GM19035 (cell line): Measurements from ENCODE around the gene SVBP.
"Not testable (repeated sequence)": the region's sequence is repeated elsewhere in the genome, so short reads cannot be mapped to it uniquely, and the experiment has no call there.

ENCODE experiments used
- ATAC-seq: cut with Tn5 transposase; IDR thresholded peaks from one replicate; pipeline ENCODE4 v1.9.1; 2021; ENCODE audit not compliant: unreplicated experiment

Gene SVBP

DNA sequence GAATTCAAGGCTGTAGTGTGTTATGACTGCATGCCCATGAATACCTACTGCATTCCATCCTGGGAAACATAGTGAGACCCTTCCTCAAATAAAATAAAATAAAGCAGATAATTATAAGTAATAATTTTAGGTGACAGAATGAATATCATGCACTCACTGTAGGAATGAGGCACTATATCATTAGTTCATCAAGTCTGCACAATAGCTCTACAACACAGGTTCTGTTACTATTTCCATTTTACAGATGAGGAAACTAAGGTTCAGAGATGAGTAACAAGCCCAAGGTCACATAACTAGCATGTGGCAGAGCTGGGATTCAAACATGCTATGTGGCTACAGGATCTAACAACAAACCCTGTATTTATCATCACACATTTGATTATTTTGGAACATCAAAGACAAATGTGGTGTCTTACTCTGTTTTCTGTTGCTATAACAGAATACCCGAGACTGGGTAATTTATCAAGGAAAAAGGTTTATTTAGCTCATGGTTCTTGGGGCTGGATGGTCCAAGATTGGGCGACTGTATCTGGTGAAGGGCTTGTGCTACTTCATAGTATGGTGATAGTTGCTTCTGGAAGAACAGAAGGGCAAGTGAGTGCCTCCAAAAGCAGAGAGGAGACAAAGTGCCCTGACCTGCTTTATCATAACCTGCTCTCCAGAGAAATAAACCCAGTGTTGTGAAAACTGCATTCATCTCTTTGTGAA, 24.4 kb upstream of the SVBP start:
- no peak for ATAC-seq

DNA sequence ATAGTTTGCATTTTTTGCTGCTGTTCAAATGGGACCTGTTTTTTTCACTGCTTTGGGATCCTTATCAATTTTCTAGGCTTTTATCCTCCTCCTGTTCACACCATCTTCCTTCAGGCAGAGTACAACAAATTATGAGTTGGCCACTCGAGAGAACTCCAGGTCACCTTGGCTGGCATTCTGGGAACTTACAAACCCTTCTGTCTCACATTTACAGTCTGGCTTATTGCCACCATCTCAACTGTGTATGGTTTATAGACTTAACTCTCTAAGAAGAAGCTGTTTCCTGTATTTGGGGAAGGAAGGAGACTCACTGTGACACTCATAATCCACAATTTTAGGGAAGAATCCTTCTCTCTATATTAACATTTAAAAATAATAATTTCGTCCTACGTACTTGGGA, 23.8 kb upstream of the SVBP start:
- no peak for ATAC-seq

DNA sequence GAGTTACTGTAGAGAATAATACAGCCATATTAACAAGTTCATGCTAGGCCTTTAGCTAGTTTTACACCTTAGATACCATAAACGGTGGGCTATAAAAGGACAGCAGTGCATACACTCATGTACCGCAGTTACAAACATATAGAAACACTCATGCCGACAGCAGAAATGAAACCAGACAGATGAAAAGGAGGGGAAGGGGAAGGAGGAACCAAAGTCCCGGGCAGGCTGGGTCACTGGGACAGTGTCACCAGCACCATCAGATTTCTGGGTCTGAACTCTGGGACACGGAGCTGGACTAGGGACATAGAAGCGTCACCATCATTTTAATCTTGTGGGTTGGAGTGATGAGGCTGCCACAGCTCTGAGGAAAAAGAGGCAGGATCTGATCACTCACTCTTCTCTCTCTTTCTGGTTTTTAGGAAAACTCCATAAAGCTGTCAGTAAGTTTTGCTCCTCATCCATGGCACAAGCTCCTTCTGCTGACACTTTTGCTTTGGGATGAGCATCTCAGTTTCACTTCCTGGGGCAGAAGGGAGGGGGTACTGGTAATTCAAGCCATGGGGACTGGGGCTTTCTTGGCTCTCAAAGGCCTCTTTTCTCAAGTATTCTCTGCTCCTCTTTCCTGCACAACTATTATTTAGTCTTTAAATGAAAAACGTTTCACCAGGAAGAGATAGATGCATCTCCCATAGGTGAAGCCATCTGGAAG, 21.4 kb upstream of the SVBP start:
- no peak for ATAC-seq

DNA sequence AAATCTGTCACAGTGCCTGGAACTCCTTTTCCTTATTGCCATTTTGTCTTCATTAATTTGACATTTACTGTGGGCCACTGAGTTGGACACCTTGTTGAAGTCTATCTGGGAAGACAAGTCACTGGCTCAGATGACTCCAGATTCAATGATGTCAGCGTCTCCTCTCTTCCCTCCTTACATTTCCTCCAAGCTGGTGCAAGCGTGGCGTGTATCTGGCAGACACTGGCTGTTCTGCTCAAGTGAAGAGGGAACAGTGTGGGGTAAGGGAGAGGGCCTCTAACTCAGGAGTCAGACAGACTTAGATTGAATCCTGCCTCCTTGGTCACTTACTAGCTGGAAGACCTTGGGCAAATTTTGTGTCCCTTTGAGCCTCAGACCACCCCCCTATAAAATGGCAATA, 20.5 kb upstream of the SVBP start:
- no peak for ATAC-seq

DNA sequence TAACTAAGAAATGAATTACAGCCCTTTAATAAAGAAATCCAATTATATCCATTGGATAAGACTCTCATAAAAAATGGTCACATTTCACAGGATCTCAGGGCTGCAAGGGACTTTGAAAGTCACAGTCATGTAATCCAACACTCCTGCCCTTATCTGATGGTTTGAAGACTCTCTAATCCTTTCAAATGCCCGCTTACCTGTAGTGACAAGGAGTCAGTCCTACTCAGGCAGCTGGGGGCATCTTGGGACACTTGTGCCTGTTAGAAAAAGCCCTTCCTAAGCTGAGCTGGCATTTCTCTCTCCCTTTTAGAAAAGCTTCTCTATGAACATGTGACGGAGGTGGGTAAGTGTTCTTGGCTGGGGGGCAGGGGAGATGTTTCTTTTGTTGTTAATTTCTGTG, 18.2 kb upstream of the SVBP start:
- ATAC-seq, result no peak

DNA sequence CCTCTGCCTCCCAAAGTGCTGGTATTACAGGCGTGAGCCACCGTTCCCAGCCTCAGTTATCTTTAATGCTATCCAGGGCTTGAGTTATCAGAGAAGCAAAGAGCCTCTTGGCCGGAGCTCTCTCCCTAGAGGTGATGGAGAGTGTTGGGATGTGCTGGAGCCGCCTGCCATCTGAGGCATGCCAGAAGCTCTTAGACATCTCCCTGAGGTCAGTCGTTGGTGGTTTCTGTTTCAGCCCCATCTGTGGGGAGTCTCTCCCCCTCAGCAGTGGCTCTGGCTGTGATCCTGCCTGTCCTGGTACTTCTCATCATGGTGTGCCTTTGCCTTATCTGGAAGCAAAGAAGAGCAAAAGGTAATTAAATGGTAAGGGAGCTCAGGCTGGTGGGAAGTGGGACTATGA, 17.6 kb upstream of the SVBP start:
- ATAC-seq, result no peak

DNA sequence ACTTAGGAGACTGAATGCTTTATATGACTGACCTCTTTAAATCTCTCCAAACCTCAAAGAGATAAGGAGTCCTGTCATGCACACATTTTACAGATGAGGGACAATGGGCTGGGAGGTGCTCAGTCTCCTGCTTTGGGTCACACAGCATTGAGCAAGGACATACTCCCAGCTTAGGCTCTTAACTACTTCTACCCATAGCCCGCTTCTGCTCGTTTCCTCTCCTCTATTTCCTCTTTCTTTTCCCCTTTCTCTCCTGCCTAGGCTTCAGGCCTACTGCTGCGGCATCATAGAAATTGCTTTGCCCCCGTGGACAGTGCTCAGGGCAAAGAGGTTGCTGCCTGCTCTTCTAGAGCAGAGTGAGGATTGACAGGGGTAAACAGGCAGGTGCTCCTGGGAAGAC, 16.8 kb upstream of the SVBP start:
- ATAC-seq, result no peak

DNA sequence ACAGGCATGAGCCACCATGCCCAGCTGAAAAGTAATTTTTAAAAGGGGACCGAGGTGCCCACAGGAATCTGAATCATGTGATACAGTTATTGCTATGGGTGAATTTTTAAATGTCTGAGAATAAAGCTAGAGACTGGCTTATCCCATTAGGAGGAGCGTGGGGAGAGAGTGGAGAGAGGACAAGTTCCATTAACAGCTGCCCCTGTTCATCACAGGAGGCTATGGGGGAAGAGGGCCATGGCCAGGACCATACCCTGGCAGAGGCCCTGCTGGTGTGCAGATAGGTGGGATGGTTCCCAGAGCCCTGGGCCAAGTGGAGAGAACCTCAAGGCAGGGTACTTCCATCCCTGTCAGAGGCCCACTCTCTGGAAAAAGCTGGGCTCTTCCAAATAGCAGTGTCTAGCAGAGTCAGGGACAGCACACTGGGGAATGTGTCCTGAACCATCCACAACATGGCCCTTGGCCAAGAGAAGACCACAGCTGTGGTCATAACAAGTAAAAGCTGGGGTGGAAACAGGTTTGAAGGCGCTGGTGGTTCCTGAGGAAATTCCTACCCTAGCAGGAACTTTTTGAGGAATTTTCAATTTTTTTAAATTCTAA, 15.5 kb upstream of the SVBP start:
- no peak for ATAC-seq

DNA sequence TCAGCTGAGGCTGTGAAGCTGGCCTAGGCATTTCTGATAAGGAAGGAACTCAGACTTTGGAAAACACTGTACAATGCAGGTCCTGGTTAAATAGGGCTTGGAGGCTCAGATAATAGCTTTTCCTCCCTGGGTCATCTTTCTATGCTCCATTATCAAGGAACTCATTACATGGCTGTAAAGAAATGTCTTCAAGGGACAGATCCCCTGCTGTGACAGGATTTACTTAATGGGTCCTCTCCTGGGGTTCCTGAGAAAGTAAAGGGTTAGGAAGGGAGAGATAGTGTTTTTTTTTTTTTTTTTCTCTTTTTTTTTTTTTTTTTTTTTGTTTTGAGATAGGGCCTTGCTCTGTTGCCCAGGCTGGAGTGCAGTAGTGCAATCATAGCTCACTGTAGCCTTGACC, 14.1 kb upstream of the SVBP start:
- no peak for ATAC-seq

DNA sequence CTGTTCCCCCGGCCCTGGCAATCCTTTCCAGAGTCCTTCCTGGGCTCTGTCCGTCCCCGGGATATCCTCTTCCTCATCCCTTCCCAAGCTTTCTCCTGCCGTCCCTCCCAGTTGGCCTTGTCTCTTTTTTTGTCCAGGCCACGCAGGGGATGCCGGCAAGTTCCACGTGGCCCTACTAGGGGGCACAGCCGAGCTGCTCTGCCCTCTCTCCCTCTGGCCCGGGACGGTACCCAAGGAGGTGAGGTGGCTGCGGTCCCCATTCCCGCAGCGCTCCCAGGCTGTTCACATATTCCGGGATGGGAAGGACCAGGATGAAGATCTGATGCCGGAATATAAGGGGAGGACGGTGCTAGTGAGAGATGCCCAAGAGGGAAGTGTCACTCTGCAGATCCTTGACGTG, 13.4 kb upstream of the SVBP start:
- ATAC-seq, result no peak

DNA sequence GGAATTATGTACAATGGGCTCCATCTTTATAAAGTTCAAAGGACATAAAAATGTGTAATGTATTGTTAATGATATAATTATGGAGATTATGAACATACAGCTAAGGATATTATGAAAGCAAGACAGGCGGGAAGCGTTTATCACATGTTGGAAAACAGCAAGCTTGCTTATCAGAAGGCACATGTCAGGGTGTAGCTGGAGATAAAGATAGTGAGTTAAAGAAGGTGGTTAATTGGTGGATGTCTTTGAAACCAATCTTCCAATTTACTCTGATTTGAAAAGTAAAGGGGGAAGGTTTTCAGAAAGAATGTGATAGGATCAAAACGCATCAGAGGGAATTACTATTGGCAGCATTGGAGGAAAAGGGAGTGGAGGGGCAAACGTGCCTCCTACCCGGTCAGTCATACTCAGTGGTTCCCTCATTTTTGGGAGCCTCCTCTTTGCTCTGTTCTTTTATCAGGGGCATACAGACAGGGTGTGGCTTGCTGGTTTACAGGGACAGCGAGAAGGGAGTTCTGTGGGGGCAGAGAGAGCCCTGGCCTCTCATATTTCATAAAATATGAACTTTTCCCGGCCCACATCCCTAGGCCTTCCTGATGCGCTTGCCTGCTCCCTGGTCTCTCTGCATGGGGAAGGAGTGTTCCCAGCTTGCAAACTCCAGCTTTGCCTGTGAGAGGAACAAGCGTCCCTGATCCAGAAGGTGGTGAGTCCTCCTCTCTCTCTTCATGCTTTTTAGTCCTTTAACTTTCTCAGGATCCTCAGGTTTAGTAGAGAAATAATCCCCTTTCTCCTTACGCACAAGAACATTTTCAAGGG, 8.0 kb upstream of the SVBP start:
- ATAC-seq, result no peak

DNA sequence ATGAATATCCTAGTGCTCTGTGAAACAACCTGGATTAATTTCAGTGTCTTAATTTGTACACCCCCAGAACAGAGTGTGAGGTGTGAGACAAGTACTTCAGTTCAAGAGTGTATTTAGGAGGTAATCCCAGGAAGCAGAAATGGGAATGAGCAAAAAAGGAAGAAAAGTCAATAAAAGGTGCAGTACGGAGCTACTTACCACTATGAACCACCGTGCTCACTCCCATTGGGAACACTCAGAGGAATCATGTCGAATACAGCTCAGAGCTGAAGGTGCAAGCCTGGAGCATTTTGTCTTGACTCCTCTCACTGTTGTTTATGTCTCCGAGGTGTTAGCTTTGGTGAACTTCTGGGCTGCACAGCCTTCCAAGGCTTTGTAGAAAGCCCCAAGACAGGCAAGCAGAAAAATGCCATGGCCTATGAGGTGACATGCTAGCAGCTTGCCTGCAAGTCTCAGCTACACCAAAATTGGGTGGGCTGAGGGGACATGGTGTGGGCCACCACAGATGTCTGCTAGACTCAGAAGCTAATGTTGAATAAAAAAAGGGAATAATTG, 7.4 kb upstream of the SVBP start:
- ATAC-seq, result no peak

DNA sequence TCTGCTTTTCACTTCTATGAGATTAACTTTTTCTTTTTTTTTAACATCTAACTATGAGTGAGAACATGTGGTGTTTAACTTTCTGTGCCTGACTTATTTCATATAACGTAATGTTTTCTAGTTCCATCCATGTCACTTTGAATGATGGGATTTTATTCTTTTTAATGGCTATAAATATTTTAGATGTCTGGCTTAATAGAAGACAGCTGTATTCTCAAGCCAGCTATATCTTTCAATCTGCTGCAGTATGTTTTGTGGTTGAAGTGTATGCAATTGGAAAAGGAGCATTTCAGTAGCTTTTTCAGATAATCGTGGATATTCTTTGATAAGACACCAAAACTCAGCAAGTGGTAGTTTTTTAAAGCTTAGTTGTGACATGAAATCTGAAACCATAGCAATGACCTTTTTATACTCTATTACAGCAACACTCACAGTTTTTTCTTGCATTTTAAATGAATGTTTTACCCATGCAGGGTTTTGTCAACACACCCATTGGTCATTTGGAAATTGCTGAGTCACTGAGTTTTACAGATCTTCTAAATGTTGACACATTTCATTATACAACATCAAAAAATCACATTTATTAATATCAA, 5.7 kb upstream of the SVBP start:
- no peak for ATAC-seq

DNA sequence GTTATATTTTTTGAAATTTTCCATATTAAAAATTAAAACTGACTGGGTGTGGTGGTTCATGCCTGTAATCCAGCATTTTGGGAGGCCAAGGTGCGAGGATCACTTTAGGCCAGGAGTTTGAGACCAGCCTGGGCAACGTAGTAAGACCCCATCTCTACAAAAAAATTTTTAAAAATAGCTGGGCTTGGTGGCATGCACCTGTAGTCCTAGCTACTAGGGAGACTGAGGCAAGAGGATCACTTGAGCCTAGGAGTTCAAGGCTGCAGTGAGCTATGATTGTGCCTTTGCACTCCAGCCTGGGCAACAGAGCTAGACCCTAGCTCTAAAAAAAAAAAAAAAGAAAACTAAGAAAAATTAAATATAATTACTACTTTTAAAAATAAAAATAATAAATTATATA, 4.5 kb upstream of the SVBP start:
- no peak for ATAC-seq

DNA sequence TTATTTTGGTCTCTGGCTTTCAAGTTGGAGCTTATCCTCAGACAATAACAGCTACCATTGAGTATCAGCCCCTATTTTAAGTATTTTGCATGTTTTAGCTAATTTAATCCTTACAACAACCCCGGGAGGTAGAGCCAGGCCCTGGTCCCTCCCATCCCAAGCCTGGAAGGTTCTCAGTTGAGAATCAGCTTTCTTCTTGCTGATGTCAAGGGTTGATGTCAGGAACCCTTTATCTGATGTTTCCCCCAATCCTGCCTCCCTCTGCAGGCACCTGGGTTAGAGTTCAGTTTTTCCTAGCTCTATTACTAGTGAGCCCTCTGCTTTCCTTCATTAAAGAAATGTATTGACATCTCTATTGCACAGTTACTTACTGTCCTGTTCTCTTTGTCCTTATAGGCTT, 3.6 kb upstream of the SVBP start:
- ATAC-seq, result no peak

DNA sequence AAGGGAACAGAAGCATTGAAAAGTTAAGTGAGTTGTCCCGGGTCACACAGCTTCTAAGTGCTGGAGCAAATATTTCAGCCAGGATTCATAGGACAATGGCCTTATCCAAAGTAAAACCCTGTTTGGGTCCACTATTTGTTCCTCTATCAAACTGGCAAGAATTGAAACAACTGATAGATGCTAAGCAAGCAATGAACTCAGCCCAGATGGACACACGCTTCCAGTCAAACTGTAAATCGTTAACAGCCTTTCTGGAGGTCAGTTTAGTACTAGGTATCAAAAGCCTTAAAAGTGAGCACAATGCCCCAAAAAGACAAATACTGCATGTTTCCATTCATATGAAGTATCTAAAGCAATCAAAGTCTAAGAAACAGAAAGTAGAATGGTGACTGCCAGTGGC, 779 bp upstream of the SVBP start:
- ATAC-seq, result no peak

DNA sequence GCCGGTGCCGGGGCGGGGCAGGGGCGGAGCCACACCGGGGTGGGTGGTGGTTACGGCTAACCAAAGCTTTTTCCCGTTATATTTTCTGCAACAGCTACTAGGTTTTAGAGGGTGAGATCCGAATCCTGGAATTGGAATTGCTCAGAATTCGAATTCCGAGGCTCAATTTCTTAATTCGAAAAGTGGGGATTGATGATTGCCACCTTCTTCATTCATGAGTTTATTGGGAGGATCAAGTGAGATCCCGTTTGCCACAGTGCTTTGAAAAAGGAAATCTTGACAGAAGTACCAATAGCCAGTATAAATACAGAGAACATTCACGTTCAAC, 207 bp upstream of the SVBP start:
- no peak for ATAC-seq

DNA sequence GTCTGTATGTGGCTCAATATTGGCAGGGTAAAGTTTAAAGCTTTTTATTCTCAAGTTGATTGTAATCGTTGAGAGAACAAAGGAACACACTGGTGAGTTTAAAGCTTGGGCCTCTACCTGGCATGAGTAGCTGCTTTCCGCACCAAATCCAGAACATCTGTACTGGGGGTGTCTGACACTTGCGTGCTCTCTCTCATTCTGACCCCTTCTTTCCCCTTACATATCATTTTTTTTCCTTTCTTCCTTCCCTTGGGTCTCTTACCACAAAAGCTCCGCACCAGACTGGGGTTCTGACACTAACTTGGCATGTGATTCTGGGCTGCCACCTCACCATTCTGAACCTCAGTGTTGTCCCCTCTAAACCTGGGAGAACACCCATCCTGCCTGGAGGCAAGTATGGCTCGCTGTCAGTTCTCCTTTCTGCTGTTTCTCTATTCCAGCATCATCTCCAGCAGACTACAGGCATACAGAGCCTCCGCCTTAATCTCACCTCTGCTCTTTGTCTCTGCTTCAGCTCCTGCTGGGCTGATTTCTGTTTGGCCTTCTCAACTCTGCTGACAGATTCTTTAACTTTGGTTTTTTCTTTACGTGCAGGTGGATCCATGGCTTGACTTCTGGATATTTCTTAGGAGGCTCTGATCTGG, 1.1 kb downstream of the SVBP start:
- ATAC-seq, result no peak

DNA sequence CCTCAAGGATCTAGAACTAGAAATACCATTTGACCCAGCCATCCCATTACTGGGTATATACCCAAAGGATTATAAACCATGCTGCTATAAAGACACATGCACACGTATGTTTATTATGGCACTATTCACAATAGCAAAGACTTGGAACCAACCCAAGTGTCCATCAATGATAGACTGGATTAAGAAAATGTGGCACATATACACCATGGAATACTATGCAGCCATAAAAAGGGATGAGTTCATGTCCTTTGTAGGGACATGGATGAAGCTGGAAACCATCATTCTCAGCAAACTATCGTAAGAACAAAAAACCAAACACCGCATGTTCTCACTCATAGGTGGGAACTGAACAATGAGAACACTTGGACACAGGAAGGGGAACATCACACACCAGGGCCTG, 2.4 kb downstream of the SVBP start:
- ATAC-seq, result not testable (repeated sequence)

DNA sequence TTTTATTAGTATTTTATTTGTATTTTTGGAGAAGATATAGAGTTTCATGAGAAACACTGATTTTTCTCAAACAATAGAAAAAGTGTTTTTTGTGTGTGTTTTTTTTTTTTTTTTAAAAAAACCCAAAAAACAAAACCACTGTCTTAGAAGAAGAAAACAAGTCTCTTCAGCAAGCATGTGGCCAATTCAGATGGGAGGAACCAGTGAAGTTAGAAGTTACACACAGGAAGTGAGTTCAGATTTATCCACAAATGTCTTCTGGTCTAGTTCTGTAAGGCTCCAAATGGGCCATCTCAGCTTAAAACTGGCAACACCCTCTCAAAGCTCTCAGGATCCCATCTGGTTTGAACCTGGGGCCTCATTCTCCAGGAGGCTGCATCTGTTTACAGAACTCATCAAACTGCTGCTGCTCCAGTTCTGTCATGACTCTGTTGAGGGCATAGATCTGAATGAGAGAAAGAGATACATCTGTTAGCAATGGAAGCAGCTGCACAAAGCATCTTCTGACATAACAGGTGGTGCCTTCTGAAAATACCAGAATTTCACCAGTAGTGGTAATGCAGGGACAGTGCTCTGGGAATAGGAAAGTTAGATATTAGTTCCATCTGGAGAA, 10.0 kb downstream of the SVBP start:
- no peak for ATAC-seq
